GM21619 (cell line): Measurements from ENCODE around the gene MS4A4A.
"Not testable (repeated sequence)": the region's sequence is repeated elsewhere in the genome, so short reads cannot be mapped to it uniquely, and the experiment has no call there.

Experiments
- ATAC-seq: cut with Tn5 transposase; IDR thresholded peaks from one replicate; pipeline ENCODE4 v1.9.1; 2021; ENCODE audit not compliant: unreplicated experiment

MS4A4A gene

DNA sequence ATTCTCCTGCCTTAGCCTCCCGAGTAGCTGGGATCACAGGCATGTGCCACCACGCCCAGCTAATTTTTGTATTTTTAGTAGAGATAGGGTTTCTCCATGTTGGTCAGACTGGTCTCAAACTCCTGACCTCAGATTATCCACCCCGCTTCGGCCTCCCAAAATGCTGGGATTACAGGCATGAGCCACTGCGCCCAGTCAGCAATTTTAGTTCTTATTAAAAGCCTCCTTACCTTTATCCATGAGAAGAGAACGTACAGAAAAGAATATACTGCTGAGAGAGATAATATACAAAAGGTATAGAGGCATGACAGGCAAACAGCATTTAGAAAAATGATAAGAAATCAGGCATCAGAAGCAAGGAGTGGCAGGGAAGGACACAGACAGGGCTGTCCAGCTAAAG is 21.4 kb downstream of the MS4A4A start:
- not testable (repeated sequence) for ATAC-seq

DNA sequence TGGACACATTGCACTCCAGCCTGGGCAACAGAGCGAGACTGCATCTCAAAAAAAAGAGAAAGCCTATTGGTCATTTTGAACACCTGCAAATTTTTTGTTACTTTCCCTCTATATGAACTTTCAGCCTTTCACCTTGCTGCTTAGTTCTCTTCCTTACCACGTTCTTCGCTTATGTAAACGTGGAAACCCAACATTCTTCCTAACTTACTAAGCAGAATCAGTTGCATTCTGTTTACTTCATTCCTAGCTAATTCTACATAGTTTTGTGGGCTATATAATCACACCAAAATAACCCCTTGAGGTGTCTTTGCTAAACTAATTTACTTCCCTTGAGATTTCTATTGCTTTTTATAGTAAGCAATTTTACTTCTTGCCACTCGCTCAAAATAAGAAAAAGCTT is 23.2 kb downstream of the MS4A4A start:
- ATAC-seq = no peak

DNA sequence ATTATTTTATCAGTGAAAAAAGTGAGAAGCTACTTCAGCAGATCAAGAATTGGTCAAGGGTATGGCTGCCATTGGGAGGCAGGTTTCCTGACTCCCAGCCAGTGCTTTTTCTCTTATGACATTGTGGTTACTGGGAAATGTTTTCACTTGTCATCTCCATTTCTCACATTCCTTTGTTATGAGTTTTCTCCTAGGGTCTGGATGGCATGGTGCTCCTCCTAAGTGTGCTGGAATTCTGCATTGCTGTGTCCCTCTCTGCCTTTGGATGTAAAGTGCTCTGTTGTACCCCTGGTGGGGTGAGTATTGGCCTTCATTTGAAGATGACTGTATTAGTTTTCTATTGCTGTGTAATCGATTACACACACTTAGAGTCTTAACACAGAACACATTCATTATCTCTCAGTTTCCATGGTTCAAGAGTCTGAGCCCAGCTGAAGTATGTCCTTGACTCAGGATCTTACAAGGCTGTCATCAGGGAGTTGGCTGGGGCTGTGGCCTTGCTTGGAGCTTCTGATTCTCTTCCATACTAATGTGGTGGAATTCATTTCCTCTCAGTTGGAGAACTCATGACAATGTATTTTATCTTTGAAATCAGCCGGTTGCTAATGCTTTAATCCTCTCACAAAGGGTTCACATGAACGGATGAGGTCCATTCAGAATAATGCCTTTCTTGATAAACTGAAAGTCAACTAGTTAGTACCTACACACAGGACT is 25.6 kb downstream of the MS4A4A start:
- no peak for ATAC-seq

DNA sequence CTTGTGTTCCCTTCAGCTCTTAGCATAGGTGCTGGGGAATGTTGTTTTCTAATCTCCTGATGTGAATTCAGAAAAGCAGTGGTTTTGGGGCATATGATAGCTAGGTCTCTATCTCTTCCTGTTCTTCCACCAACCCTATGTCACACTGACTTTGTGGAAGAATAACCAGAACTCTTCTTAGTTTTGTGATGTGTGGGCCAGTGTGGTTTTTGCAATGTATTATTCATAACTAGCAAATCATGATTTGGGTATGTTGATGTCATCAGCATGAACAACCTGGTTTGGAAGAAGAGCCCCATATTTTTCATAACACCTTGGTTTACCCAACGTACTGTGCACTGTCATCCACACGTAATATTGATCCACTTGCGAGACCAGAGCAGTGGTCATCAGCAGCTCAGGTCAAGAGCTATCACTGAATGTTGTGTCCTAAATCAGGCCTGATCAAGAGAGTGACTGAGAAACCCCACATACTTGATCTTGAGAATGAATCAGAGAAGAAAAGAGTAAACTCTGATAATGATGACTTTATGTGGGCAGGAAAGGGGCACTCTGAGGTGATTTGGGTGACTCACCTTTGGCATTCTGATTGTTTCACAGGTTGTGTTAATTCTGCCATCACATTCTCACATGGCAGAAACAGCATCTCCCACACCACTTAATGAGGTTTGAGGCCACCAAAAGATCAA is 27.2 kb downstream of the MS4A4A start:
- no peak for ATAC-seq

GRCh38 chr11:60310407-60310998 is 30.0 kb downstream of the MS4A4A start:
- ATAC-seq = peak; percentile 61

DNA sequence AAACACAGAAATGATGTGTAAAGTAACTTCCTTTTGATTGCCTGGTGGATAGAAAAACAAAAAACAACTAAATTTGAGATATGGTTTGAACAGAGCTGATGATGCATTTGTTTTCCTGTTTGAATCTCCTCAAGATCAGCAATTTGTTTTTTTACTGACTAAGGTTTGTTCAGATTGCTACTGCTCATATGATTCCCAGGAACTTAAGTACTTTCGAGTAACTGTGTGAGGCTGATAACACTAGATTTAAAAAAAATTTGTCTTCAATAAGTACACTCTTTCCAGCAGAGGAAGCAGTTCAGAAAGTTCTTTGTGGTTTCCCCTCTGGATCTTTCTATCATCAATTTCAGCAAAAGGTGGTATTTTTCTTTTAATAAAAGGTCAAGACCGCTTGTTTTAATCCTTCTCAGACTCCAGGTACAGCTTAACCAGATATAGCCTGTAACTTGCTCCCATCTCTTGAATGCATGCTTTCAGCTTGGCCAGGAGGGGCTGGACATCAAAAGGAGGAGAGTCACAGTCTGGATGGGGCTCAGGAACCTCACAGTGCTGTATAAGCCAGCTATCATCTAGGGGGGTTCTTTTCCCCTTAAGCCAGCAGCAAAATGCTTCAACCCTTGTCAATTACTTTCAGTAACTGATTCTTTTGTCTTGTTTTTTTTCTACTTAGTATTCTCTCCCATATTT is 34.3 kb downstream of the MS4A4A start:
- no peak for ATAC-seq

DNA sequence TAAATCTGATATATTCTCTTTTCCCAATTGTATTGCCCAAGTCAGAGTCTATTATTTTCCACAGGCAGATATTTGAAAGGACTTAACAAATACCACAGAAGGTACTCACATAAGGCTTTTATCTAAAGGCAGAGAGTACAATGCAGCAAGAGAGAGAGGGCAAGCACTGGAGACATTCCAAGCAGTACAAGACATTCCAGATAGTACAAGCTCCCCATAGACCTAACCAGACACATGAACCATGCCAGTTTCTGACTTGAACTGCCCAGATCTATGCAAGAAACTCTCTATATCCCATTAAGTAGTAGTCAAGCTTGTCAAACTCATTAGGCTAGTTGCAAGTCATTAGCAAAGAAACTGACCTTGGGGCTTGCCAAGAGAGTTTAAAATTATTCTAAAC is 35.4 kb downstream of the MS4A4A start:
- ATAC-seq = no peak

GRCh38 chr11:60316317-60316716 is 35.9 kb downstream of the MS4A4A start:
- no peak for ATAC-seq

DNA sequence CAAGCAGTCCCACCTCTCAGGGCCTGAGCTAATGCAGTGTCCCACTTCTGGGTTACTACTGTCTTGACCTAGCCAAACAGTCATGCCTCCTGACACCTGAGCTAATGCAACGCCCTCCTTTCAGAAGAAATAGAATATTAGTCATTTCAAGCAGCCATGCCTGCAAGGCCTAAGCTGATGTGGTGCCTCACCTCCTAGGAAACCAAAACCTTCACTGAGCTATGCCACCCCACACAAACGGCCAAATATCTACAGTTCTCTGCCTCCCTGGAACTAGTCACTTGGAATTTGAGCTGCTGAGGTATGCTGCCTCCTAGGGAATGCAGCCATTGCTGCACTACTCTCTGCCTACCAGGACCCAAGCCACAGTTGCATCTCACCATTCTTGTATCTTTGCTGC is 38.3 kb downstream of the MS4A4A start:
- ATAC-seq = no peak

DNA sequence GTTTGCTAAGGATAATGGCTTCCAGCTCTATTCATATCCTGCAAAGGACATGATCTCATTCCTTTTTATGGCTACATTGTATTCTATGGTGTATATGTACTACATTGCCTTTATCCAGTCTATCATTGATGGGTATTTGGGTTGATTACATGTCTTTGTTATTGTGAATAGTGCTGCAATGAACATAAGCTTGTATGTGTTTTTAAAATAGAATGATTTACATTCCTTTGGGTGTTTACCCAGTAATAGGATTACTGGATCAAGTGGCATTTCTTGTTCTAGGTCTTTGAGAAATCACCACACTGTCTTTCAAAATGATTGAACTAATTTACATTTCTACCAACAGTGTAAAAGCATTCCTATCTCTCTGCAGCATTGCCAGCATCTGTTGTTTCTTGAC is 40.6 kb downstream of the MS4A4A start:
- no peak for ATAC-seq

GRCh38 chr11:60326955-60327354 is 46.5 kb downstream of the MS4A4A start, which contains the start of gene MS4A6E:
TSS of gene MS4A6E (plus strand) at chr11:60327255. CDS start at chr11:60334896, 7,641 bp downstream.
- ATAC-seq = no peak

- ATAC-seq = no peak
These were observed 48.0 kb downstream of the MS4A4A start for GRCh38 chr11:60328460-60328859.

DNA sequence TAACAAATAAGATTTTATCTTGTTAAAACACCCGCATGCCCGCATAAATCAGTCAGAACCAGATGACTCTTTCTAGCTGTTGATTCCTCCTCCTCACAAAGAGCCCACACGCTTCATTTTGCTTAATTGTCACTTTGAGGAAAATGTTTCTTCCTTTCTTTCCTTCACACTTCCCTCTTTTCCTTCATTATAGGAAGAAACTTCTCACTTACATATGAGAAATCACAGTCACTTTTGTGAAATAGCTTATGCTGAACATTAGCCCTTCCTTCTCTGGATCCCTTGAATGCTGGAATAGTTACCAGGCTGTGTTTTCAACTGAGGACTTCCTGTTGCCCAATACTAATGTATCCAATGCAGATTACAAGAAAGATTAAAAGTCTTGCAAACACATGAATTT is 52.4 kb downstream of the MS4A4A start:
- no peak for ATAC-seq

DNA sequence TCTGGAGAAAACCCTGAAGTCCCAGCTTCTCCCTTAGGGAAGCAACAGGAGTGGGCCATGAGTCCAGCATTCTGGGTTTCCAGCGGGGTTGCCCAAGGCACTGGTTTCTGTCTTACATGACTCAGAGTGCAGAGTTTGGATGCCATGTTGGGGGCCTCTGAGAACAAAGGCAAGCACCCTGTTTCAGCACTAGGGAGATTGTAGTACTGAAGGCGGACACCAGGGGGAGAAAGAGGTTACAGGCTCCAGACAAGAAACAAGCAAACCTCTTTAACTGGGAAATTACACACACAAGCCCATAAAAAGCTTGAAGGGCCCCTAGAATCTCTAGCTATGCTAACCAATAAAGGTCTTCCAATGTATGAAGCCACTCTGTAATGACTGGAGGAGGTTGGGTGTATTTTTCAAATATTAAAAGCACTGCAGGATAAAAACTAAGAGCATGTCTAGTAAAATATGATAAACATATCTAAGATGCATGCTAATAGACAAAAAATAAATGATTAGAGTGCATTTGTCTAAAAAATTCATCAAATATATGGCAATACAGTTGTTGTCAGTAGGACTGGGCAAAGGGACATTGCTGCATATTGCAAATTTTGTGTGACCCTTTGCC is 53.6 kb downstream of the MS4A4A start:
- ATAC-seq = peak; percentile 60

DNA sequence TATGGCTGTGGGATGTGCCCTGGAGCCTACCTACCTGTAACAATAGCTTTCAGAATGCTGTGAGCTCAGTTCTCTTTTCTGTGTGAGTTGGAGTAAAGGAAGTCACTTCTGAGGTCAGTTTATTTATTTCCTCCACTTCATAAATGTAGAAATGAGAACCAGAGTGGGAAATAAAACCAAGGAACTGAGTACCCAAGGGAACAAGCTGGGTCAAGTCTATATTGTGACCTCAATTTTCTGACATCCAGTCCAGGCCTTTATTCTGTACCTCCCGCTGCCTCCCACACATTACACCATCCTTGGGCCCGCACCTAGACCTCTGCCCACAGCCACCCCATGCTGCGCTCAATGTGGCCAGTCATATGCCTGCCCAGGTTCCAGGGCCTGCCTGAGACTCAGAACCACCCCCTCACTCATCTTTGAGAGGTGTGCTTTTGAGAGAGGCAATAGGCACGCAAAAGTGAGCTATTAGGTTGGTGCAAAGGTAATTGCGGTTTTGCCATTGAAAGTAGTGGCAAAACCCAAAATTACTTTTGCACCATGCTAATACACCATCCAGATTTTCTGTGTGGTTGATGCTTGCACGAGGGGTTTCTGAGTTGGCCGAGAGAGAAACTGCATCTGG is 56.4 kb downstream of the MS4A4A start:
- no peak for ATAC-seq

DNA sequence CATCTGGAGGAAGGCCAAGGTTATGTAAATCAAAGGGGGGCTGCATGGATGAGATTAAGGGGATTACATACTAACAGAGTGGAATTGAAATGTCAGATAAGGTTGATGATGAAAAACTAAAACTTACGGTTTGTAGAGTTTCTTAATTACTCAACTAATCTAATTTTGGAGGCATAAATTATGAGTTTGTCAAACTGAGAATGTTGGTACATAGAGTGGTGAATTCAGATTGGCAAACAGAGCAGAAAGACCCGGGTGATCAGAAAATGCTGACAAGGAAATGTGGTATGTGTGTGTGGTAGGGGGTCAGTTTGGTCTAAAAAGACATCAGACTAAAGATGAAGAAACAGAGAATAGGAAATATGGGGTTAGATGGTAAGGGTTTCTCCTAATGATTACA is 57.6 kb downstream of the MS4A4A start:
- ATAC-seq = no peak

DNA sequence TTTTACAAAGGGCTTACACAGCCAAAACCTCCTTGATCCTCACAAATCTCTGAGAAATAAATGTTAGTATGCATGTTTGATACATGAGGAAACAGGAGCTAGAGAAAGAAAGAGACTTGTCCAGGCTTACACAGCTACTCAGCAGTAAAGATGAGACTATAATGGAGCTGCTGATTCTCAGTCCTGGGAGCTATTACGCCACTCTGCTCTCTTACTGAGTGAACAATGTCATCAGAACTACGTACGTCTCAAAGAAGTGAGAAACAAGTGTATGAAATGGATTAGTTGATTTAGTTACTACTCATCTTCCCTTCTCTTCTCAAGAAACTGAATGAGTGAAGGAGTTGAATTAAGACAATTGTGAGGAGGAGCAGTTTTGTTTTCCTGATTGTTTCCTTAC is 58.9 kb downstream of the MS4A4A start:
- no peak for ATAC-seq

- ATAC-seq = no peak
These were observed 62.7 kb downstream of the MS4A4A start for GRCh38 chr11:60343094-60343704.

- no peak for ATAC-seq
These were observed 63.7 kb downstream of the MS4A4A start for GRCh38 chr11:60344146-60344545.

- ATAC-seq = peak; percentile 48
These were observed 65.0 kb downstream of the MS4A4A start for GRCh38 chr11:60345489-60345888.
